Spleen (tissue), 11 donors: ENCODE data around the gene CETN3. TPM values are rescaled to one million over a fixed set of nuclear protein-coding genes. Genes with fewer than 3 reads are reported as not detected.

ENCODE experiments used
- DNase-seq: peaks from one replicate; pipeline ENCODE4 v3.0.0-alpha.2; 2020
- H3K27ac ChIP-seq, 8 donors: fragments of 200-600 bp; sonication (generic) in 7 of 8; 1 replicate in 4 of 8; 2 replicates in 4 of 8; pipeline versions ENCODE4 v1.5.0 to v1.8.0; 2016 to 2021; ENCODE audit warnings: inconsistent platforms in 4 of 8, mild to moderate bottlenecking in 4 of 8, moderate library complexity in 1 of 8
- H3K27me3 ChIP-seq, 7 donors: fragments of 200-600 bp; sonication (generic) in 6 of 7; replicated peaks in 1 of 7; 1 replicate in 4 of 7; 2 replicates in 3 of 7; pipeline versions ENCODE4 v1.5.0 to v1.8.0; 2016 to 2021; ENCODE audit warnings: inconsistent platforms in 3 of 7, mild to moderate bottlenecking in 1 of 7
- H3K36me3 ChIP-seq, 6 donors: fragments of 200-600 bp; sonication (generic) in 5 of 6; 1 replicate in 4 of 6; 2 replicates in 2 of 6; pipeline versions ENCODE4 v1.5.0 to v1.8.0; 2016 to 2021; ENCODE audit warnings: inconsistent platforms in 2 of 6
- H3K4me1 ChIP-seq, 6 donors: fragments of 200-600 bp; sonication (generic) in 5 of 6; 1 replicate in 3 of 6; 2 replicates in 3 of 6; pipeline versions ENCODE4 v1.5.0 to v1.8.0; 2016 to 2021; ENCODE audit warnings: inconsistent platforms in 3 of 6
- H3K4me3 ChIP-seq, 8 donors: fragments of 200-600 bp; sonication (generic) in 7 of 8; 1 replicate in 4 of 8; 2 replicates in 4 of 8; pipeline versions ENCODE4 v1.5.0 to v1.8.0; 2016 to 2021; ENCODE audit warnings: inconsistent platforms in 4 of 8, mild to moderate bottlenecking in 4 of 8, moderate library complexity in 2 of 8
- H3K9me3 ChIP-seq, 8 donors: fragments of 200-600 bp; sonication (generic) in 7 of 8; 1 replicate in 4 of 8; 2 replicates in 4 of 8; pipeline versions ENCODE4 v1.5.0 to v1.8.0; 2016 to 2021; ENCODE audit warnings: inconsistent platforms in 4 of 8
- POLR2A ChIP-seq, 3 donors: fragments of 450-650 bp; IDR thresholded peaks; one replicate each; pipeline ENCODE4 v1.5.1; 2017; ENCODE audit warnings: antibody characterized with exemption in 3 of 3, mild to moderate bottlenecking in 1 of 3
- POLR2AphosphoS5 ChIP-seq, 3 donors: sonication (generic); formaldehyde crosslinking; IDR thresholded peaks; one replicate each; pipeline ENCODE4 v1.5.1; 2017; ENCODE audit warnings: antibody characterized with exemption in 3 of 3
- WGBS, 5 donors: extraction: QIAGEN DNeasy Blood & Tissue Kit in 3 of 5; methylation state at CpG; one replicate each; pipeline versions ENCODE4 v1.1.5 to v1.1.7; 2013 to 2018; 5-methylcytosine and 5-hydroxymethylcytosine counted together
- intact Hi-C: fragments of 100-400 bp; cut with DNase I; formaldehyde crosslinking; loops from one replicate; pipeline ENCODE4 v1.15.0; 2023; ENCODE audit warnings: low total_unique reads
- polyA plus RNA-seq, 3 donors: library from polyadenylated mRNA; stranded (reverse); fragments of 200-250 nt; gene quantifications; one replicate each; pipeline ENCODE4 v1.2.1, GENCODE V29; 2013
- total RNA-seq, 7 donors: library from RNA; depleted of rRNA in 3 of 7; stranded (reverse); fragments of >200 nt in 3 of 7; fragmentation: NEBNext Ultra II Directional in 4 of 7; extraction: Animal tissue kit (Norgen Biotek cat#: 25700) in 4 of 7; gene quantifications; one replicate each; pipeline versions ENCODE4 v1.1.0 to v1.2.1, GENCODE V29; 2016 to 2021
- TF ChIP-seq, protein P1 (sequence below), 11 experiments: fragments of 200-600 bp in 7 of 11; fragments of 450-650 bp in 4 of 11; sonication (generic) in 4 of 11; IDR thresholded peaks in 8 of 11; conservative IDR thresholded peaks in 3 of 11; 1 replicate in 7 of 11; 2 replicates in 4 of 11; pipeline versions ENCODE4 v1.4.0 to v1.8.0; 2016 to 2021; ENCODE audit warnings: antibody characterized with exemption in 11 of 11, inconsistent platforms in 4 of 11, mild to moderate bottlenecking in 1 of 11
- donor health status: healthy with polysubstance abuse.
- donor health status: DM: no; HTN: no; CAD: no; lungs with moderate emphysema.
- donor health status: DM: no; HTN: no; CAD: no.
- donor health status: Bipolar disorder and iron deficiency.
- donor health status: healthy.
- donor health status: DM: no; HTN: no; CAD: no.
- donor health status: DM: yes; HTN: yes; CAD: no.

The CETN3 gene
- total and polyA plus RNA-seq, 10 donors: 7.8 to 28.2 (median 16.8) TPM

DNA sequence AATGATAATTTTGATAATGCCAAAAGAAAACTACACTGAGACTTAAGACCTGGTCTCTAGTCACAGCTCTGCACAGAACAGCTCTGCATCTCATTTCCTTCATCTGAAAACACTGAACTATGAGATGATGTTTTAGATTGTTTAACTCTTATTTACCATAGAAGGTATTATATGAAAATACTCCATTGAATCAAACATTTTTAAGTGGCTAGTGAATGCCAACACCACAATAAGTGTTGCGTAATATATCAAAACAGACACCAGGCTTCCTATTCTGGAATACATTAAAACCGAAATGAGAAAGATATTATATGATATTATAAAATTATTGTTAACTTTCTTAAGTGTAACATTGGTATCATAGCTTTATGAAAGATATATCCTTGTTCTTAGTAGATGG is 14.6 kb downstream of the CETN3 start:
- Histone ChIP-seq H3K9me3 (no peaks in the 10 kb centered on the region), H3K4me3 (no peak overlapping the region), H3K27me3 (no peaks in the 10 kb centered on the region), H3K27ac (no peak overlapping the region), H3K36me3 (peaks cover 0 to 54% (median 12%) of the 10 kb centered on the region in 6 donors), H3K4me1 (no peaks in the 10 kb centered on the region)
- DNase-seq: no peak
- TF ChIP-seq, protein P1, sequence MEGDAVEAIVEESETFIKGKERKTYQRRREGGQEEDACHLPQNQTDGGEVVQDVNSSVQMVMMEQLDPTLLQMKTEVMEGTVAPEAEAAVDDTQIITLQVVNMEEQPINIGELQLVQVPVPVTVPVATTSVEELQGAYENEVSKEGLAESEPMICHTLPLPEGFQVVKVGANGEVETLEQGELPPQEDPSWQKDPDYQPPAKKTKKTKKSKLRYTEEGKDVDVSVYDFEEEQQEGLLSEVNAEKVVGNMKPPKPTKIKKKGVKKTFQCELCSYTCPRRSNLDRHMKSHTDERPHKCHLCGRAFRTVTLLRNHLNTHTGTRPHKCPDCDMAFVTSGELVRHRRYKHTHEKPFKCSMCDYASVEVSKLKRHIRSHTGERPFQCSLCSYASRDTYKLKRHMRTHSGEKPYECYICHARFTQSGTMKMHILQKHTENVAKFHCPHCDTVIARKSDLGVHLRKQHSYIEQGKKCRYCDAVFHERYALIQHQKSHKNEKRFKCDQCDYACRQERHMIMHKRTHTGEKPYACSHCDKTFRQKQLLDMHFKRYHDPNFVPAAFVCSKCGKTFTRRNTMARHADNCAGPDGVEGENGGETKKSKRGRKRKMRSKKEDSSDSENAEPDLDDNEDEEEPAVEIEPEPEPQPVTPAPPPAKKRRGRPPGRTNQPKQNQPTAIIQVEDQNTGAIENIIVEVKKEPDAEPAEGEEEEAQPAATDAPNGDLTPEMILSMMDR (IDR thresholded peaks at IDR 0.05 in 8 of 11, conservative IDR thresholded peaks at IDR 0.05 in 3 of 11): no peak
- TF ChIP-seq POLR2A (IDR thresholded peaks at IDR 0.05) (no peak), POLR2AphosphoS5 (IDR thresholded peaks at IDR 0.05) (no peak)
- 96 to 100% (median 97%) methylated on average over 2 of the region's 2 CpGs for whole genome bisulfite sequencing, 5 donors
- intact Hi-C loops: no loop called here

DNA sequence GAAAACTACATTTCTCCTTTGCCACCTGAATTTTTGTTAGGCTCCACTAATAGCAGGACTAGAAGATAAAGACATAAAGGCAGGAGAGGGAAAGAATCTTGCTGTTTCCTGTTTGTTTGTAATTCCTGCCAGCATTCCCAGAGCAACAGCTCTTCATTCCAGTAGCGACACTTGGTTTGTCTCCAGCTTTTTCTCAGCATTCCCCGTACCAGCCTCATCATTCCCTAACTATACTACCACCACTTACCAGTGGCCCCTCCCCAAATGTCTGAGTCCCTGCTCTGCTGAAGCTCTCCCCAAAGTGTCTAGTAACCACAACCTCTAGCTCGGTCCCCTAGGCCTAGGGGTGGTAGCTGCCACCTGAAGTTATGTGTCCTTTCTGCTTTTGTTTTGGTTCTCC is 18.6 kb downstream of the CETN3 start:
- H3K36me3 ChIP-seq: peaks cover 0 to 24% (median 0%) of the 10 kb centered on the region in 6 donors
- intact Hi-C loops: no loop called here

DNA sequence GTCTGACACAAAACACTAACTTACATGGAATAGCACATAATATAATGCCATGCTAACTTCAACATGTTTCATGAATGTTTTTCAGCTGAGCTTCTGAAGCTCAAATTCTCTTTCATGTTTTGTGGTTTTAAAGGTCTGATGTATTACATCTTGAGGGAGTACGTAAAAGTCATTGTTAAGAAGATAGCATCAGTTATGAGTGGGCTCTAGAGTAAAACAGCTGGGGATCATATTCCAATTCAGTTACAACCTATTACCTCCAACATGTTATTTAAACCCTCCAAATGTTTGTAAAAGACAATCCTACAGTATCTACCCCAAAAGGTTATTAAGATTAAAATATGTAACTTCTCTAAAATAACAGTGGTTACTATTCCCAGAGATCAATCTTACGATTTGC is 19.2 kb downstream of the CETN3 start:
- Histone ChIP-seq H3K4me3 (no peak overlapping the region), H3K27me3 (no peaks in the 10 kb centered on the region), H3K4me1 (no peaks in the 10 kb centered on the region), H3K36me3 (peaks cover 0 to 24% (median 0%) of the 10 kb centered on the region in 6 donors), H3K9me3 (no peaks in the 10 kb centered on the region), H3K27ac (no peak overlapping the region)
- TF ChIP-seq POLR2AphosphoS5 (IDR thresholded peaks at IDR 0.05): no peak
- no peak for TF ChIP-seq POLR2A (IDR thresholded peaks at IDR 0.05)
- TF ChIP-seq, protein P1 (IDR thresholded peaks at IDR 0.05 in 8 of 11, conservative IDR thresholded peaks at IDR 0.05 in 3 of 11): no peak
- intact Hi-C loops: no loop called here
- 82 to 86% (median 86%) methylated on average over 2 of the region's 2 CpGs for WGBS, 5 donors
- no peak for DNase-seq

More for the DNA sequence above, 18.6 kb downstream of the CETN3 start:
- H3K27ac ChIP-seq: no peak overlapping the region
- no peaks in the 10 kb centered on the region for H3K4me1 ChIP-seq
- no peak overlapping the region for H3K4me3 ChIP-seq
- no peaks in the 10 kb centered on the region for H3K27me3 ChIP-seq
- DNase-seq: no peak
- no peak for TF ChIP-seq POLR2AphosphoS5 (IDR thresholded peaks at IDR 0.05)
- TF ChIP-seq, protein P1 (IDR thresholded peaks at IDR 0.05 in 8 of 11, conservative IDR thresholded peaks at IDR 0.05 in 3 of 11): no peak
- no peak for TF ChIP-seq POLR2A (IDR thresholded peaks at IDR 0.05)
- H3K9me3 ChIP-seq: no peaks in the 10 kb centered on the region
- 71 to 92% (median 85%) methylated on average over 3 of the region's 3 CpGs for WGBS, 5 donors

DNA sequence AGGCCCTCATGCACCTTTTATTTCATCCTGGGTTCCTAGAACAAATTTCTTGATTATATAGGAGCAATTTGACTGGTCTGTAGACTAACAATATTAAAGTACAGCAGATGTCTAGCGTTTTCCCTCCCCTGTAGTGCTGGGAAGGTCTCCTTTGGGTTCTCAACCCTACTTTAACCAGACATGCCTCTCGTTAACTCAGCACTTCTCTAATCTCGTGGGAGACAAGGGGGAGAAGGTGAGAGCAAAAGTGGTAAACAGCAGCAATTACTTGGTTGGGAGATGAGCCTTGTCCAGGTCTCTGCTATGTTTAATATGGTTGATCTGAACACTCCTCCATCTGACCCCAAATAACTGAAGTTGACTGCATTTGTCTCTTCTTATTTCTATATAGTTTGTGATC is 22.0 kb downstream of the CETN3 start:
- DNase-seq: no peak
- peaks cover 0 to 5% (median 0%) of the 10 kb centered on the region in 6 donors for H3K36me3 ChIP-seq
- H3K27ac ChIP-seq: no peak overlapping the region
- no peak overlapping the region for H3K4me3 ChIP-seq
- no peaks in the 10 kb centered on the region for H3K4me1 ChIP-seq
- H3K27me3 ChIP-seq: no peaks in the 10 kb centered on the region
- H3K9me3 ChIP-seq: no peaks in the 10 kb centered on the region
- no peak for TF ChIP-seq POLR2AphosphoS5 (IDR thresholded peaks at IDR 0.05)
- TF ChIP-seq, protein P1 (IDR thresholded peaks at IDR 0.05 in 8 of 11, conservative IDR thresholded peaks at IDR 0.05 in 3 of 11): no peak
- no peak for TF ChIP-seq POLR2A (IDR thresholded peaks at IDR 0.05)
- 60 to 72% (median 69%) methylated on average over 3 of the region's 3 CpGs for WGBS, 5 donors
- intact Hi-C loops: no loop called here
